ENCODE measurements around the gene ATG101. TPM values are rescaled to one million over a fixed set of nuclear protein-coding genes. Genes with fewer than 3 reads are reported as not detected.

ATG101 gene
- total and polyA plus RNA-seq, 2 of the 8 experiments (the other 6 are each of a cell fraction or from before 2014, with no cell fraction given), result 49.8 to 55.9 TPM

- no peak overlapping the region for H3K9ac ChIP-seq (replicated peaks in 1 of 4; ENCODE audit: extremely low read depth in 1 of 4, low read depth in 3 of 4, low read length in 3 of 4)
- ChIA-PET POLR2A (ENCODE audit: partially characterized antibody) (interaction anchor here (0.5 to 2.1 kb wide), 2 partner anchors 10 to 77 kb away, joined by 3 to 7 read pairs; partner anchors contain the start of gene SMIM41), CTCF (ENCODE audit: partially characterized antibody) (interaction anchor here (0.6 to 11.5 kb wide), 5 partner anchors 10 to 794 kb away, joined by 3 to 205 read pairs (median 3); partner anchors contain the start of gene SMIM41)
- H3K9me3 ChIP-seq (ENCODE audit: insufficient read depth in 2 of 2, low read depth in 1 of 2, low read length in 1 of 2), result no peaks in the 10 kb centered on the region
- no peak overlapping the region for H3K14ac ChIP-seq (ENCODE audit: insufficient read length)
- no peak overlapping the region for H2BK15ac ChIP-seq (ENCODE audit: low read length)
- no peaks in the 10 kb centered on the region for H3K4me1 ChIP-seq (replicated peaks in 1 of 4; ENCODE audit: control insufficient read depth in 3 of 4, insufficient read depth in 4 of 4, low read length in 3 of 4)
- H4K5ac ChIP-seq (ENCODE audit: insufficient read length, low read depth, low read length), result no peak overlapping the region
- TF ChIP-seq MAX (IDR thresholded peaks at IDR 0.05), result no peak
- no peak for TF ChIP-seq POLR2AphosphoS5 (IDR thresholded peaks at IDR 0.05; ENCODE audit: low read depth, low read length)
- no peak for TF ChIP-seq RAD21 (IDR thresholded peaks at IDR 0.05 in 1 of 2, conservative IDR thresholded peaks at IDR 0.05 in 1 of 2; ENCODE audit: low read depth in 2 of 2, low read length in 2 of 2)
- TF ChIP-seq CHD1 (IDR thresholded peaks at IDR 0.05; ENCODE audit: low read depth, low read length), result no peak
- TF ChIP-seq GABPA (IDR thresholded peaks at IDR 0.05; ENCODE audit: borderline replicate concordance, insufficient read depth, low read length), result no peak
- TF ChIP-seq CEBPB (IDR thresholded peaks at IDR 0.05; ENCODE audit: low read depth, low read length), result no peak
- TF ChIP-seq GTF2F1 (IDR thresholded peaks at IDR 0.05; ENCODE audit: borderline replicate concordance, low read depth, low read length), result no peak
- TF ChIP-seq KDM5A (IDR thresholded peaks at IDR 0.05; ENCODE audit: low read length), result no peak
- no peak for TF ChIP-seq TAF7 (optimal IDR thresholded peaks at IDR 0.05; ENCODE audit: borderline replicate concordance, low read depth, low read length)
- no peak for TF ChIP-seq TCF12 (IDR thresholded peaks at IDR 0.05; ENCODE audit: low read depth, low read length)
- no peak for TF ChIP-seq SP2 (IDR thresholded peaks at IDR 0.05; ENCODE audit: low read length)
- H3K27ac ChIP-seq (ENCODE audit: low read depth, low read length), result no peak overlapping the region
- 88% methylated on average over 11 of the region's 11 CpGs; no CpG with 5 or more reads in 1 of the 2 experiments for WGBS, 2 experiments (ENCODE audit: extremely low coverage in 1 of 2, insufficient coverage in 1 of 2, insufficient read length in 1 of 2, insufficient replicate concordance in 2 of 2, low coverage in 1 of 2, low lambda C conversion rate in 2 of 2, missing lambda C conversion rate in 1 of 2)
- H3K4ac ChIP-seq (replicated peaks; ENCODE audit: insufficient read length, low read depth, low read length), result no peak overlapping the region
- no peak overlapping the region for H3K4me2 ChIP-seq (ENCODE audit: insufficient read depth in 1 of 2, low read depth in 2 of 2, low read length in 2 of 2)
- H3K56ac ChIP-seq (replicated peaks; ENCODE audit: insufficient read length, low read depth, low read length), result no peak overlapping the region
- FAIRE-seq (no peak), DNase-seq (ENCODE audit: low read depth in 1 of 2, low spot score in 2 of 2) (no peak)
- H2AFZ ChIP-seq (ENCODE audit: low read length), result no peak overlapping the region
- H4K20me1 ChIP-seq (replicated peaks in 1 of 2; ENCODE audit: control insufficient read depth in 1 of 2, insufficient read depth in 2 of 2, low read length in 2 of 2), result no peaks in the 10 kb centered on the region
- H2BK5ac ChIP-seq (ENCODE audit: low read depth, low read length), result no peak overlapping the region
- no peaks in the 10 kb centered on the region; the same call in 1 of the 2 replicates for H3K79me1 ChIP-seq (ENCODE audit: low read depth, low read length)
- no peak overlapping the region for H2BK120ac ChIP-seq (replicated peaks; ENCODE audit: low read depth, low read length)
- H2BK20ac ChIP-seq (ENCODE audit: low read length), result no peak overlapping the region
- no peaks in the 10 kb centered on the region for H3K23me2 ChIP-seq (ENCODE audit: low read depth, low read length)
- H3K4me3 ChIP-seq (ENCODE audit: extremely low read depth in 1 of 4, insufficient read depth in 2 of 4, low read depth in 3 of 4, low read length in 4 of 4), result no peak overlapping the region
- no peaks in the 10 kb centered on the region for H3K27me3 ChIP-seq (replicated peaks in 1 of 4; ENCODE audit: control insufficient read depth in 3 of 4, extremely low read depth in 1 of 4, insufficient read depth in 3 of 4, low read length in 3 of 4)
- H3K36me3 ChIP-seq (ENCODE audit: control insufficient read depth in 2 of 4, insufficient read depth in 4 of 4, low read length in 3 of 4), result no peaks in the 10 kb centered on the region
- no peaks in the 10 kb centered on the region for H3K79me2 ChIP-seq (ENCODE audit: control insufficient read depth in 1 of 2, insufficient read depth in 2 of 2, low read length in 2 of 2)
- no peak overlapping the region for H2AK5ac ChIP-seq (ENCODE audit: low read depth, low read length)
- no peak overlapping the region for H2BK12ac ChIP-seq (ENCODE audit: low read depth, low read length)
- no peak overlapping the region for H4K91ac ChIP-seq (replicated peaks; ENCODE audit: insufficient read length, low read length)
- H4K8ac ChIP-seq (ENCODE audit: extremely low read depth, insufficient read depth, low read length), result no peak overlapping the region; the same call in 1 of the 2 replicates
- H3K18ac ChIP-seq (ENCODE audit: extremely low read depth, low read length), result no peak overlapping the region
- no peak overlapping the region for H3K23ac ChIP-seq (ENCODE audit: insufficient read length)
Measured at GRCh38 chr12:52089491-52089890, 19.7 kb downstream of the ATG101 start.

Data from H1 (cell line).